Nephron (organoid): ENCODE results near the gene GPR137B.

Experiments used
- H3K27ac Mint-ChIP-seq, 3 experiments: 2 replicates each; pipeline ENCODE4 v1.8.0; 2020; ENCODE audit warnings: mixed read lengths in 3 of 3, mild to moderate bottlenecking in 2 of 3, moderate library complexity in 1 of 3
- H3K27me3 Mint-ChIP-seq: 2 replicates; pipeline ENCODE4 v1.8.0; 2021; ENCODE audit warnings: low read depth, mild to moderate bottlenecking, moderate library complexity, mixed read lengths
- H3K36me3 Mint-ChIP-seq: 2 replicates; pipeline ENCODE4 v1.8.0; 2020; ENCODE audit warnings: low read depth, mixed read lengths
- H3K4me1 Mint-ChIP-seq: 2 replicates; pipeline ENCODE4 v1.8.0; 2020; ENCODE audit warnings: mixed read lengths
- H3K4me3 Mint-ChIP-seq, 3 experiments: 2 replicates each; pipeline ENCODE4 v1.8.0; 2020; ENCODE audit warnings: mild to moderate bottlenecking in 3 of 3, mixed read lengths in 3 of 3, moderate library complexity in 2 of 3
- H3K9me3 Mint-ChIP-seq: 2 replicates; pipeline ENCODE4 v1.8.0; 2020; ENCODE audit warnings: mixed read lengths
- CTCF ChIP-seq, 3 experiments: fragments of 200-600 bp; sonication (generic); IDR thresholded peaks; one replicate each; pipeline ENCODE4 v1.5.0; 2021; ENCODE audit warnings: antibody characterized with exemption in 3 of 3; ENCODE audit not compliant: unreplicated experiment in 3 of 3

GPR137B gene

GRCh38 chr1:236164273-236164672 lies 21.9 kb downstream of the GPR137B start:
- Mint-ChIP-seq H3K36me3 (peaks cover 62% of the 10 kb centered on the region), H3K27me3 (no peaks in the 10 kb centered on the region), H3K27ac (no peak overlapping the region), H3K4me3 (no peak overlapping the region), H3K4me1 (no peaks in the 10 kb centered on the region), H3K9me3 (peaks cover 21% of the 10 kb centered on the region)
- no peak for TF ChIP-seq CTCF (IDR thresholded peaks at IDR 0.05; ENCODE audit: unreplicated experiment in 3 of 3)

DNA sequence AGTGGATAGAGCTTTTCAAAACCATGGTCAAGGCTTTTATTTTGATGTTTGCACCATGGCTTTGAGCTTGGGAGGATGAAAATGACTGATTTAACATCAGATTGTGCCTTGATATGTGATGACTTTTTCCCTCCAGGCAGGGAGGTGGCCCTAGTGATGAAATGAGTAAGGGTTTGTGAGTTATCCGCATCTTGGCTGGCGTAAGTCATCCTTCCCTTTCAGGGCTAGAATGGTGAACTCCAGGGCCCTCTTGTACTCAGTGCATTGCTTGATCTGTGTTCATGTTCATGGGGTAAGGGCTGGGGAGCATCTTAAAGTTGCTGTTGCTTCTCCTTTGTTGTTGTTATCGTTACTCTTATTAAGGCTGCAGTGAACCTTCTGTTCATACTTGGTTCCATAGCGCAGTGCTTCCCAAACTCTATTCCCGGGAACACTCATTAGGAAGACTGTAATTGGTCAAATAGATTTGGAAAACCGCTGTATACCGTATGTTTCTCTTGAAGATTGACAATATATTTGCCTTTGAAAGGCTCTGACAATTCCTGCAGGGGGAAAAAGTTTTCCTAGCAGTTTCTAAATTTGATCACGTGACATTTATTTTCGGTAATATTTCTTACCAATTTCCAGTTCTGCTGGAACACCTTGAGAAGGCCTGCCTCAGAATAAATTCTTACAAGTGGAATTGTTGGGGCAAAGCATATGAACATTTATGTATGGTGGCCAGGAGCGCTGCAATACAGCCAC lies 23.1 kb downstream of the GPR137B start:
- H3K4me1 Mint-ChIP-seq: no peaks in the 10 kb centered on the region
- peaks cover 60% of the 10 kb centered on the region for H3K36me3 Mint-ChIP-seq
- H3K4me3 Mint-ChIP-seq: no peak overlapping the region
- no peaks in the 10 kb centered on the region for H3K27me3 Mint-ChIP-seq
- H3K9me3 Mint-ChIP-seq: peaks cover 21% of the 10 kb centered on the region
- no peak for TF ChIP-seq CTCF (IDR thresholded peaks at IDR 0.05; ENCODE audit: unreplicated experiment in 3 of 3)
- no peak overlapping the region for H3K27ac Mint-ChIP-seq

- TF ChIP-seq CTCF (IDR thresholded peaks at IDR 0.05; ENCODE audit: unreplicated experiment in 3 of 3): no peak
- Mint-ChIP-seq H3K4me1 (no peaks in the 10 kb centered on the region), H3K4me3 (no peak overlapping the region), H3K27ac (no peak overlapping the region), H3K36me3 (peaks cover 55% of the 10 kb centered on the region), H3K27me3 (no peaks in the 10 kb centered on the region), H3K9me3 (peaks cover 21% of the 10 kb centered on the region)
Measured at GRCh38 chr1:236166041-236166440, 23.7 kb downstream of the GPR137B start.

DNA sequence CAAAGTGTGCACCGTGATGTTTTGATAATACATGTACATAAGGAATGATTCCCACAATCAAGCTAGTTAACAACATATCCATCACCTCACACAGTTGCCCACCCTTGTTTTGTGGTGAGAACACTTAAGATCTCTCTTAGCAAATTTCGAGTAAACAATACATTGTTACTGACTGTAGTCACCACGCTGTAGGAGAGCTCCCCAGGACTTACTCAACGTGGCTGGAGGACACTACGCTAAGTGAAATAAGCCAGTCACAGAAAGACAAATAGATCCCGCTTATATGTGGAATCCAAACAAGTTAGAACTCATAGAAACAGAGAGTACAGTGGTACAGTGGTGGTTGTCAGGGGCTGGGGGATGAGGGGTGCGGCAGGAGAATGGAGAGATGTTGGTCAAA lies 24.8 kb downstream of the GPR137B start:
- no peak overlapping the region for H3K4me3 Mint-ChIP-seq
- H3K36me3 Mint-ChIP-seq: peaks cover 43% of the 10 kb centered on the region
- H3K4me1 Mint-ChIP-seq: peaks cover 2% of the 10 kb centered on the region
- peaks cover 15% of the 10 kb centered on the region for H3K9me3 Mint-ChIP-seq
- no peaks in the 10 kb centered on the region for H3K27me3 Mint-ChIP-seq
- H3K27ac Mint-ChIP-seq: no peak overlapping the region
- no peak for TF ChIP-seq CTCF (IDR thresholded peaks at IDR 0.05; ENCODE audit: unreplicated experiment in 3 of 3)

- Mint-ChIP-seq H3K4me1 (peaks cover 5% of the 10 kb centered on the region), H3K27me3 (no peaks in the 10 kb centered on the region), H3K4me3 (no peak overlapping the region), H3K36me3 (peaks cover 42% of the 10 kb centered on the region), H3K27ac (no peak overlapping the region), H3K9me3 (peaks cover 15% of the 10 kb centered on the region)
- no peak for TF ChIP-seq CTCF (IDR thresholded peaks at IDR 0.05; ENCODE audit: unreplicated experiment in 3 of 3)
Measured at GRCh38 chr1:236167578-236167977, 25.2 kb downstream of the GPR137B start.
